ENCODE data around the gene WDR75. TPM values are rescaled to one million over a fixed set of nuclear protein-coding genes. Genes with fewer than 3 reads are reported as not detected.
A peak's percentile ranks its signal among the peaks of the same experiment; 100 is the strongest.

Gene WDR75
- total RNA-seq, 1 experiment from 2014 or later: 70.2 TPM

- Histone ChIP-seq H2AFZ (ENCODE audit: low read depth, low read length, poor library complexity, severe bottlenecking) (peak overlapping the region; percentile 47), H3K9me3 (ENCODE audit: control insufficient read depth in 1 of 2, insufficient read depth in 1 of 2, low read depth in 1 of 2, low read length in 2 of 2) (no peaks in the 10 kb centered on the region), H4K20me1 (ENCODE audit: insufficient read depth) (peaks cover 11% of the 10 kb centered on the region; the same call in 1 of the 2 replicates), H3K27me3 (ENCODE audit: insufficient read depth, low read length) (no peaks in the 10 kb centered on the region), H3K9me2 (ENCODE audit: insufficient read depth) (no peaks in the 10 kb centered on the region), H3K4me2 (ENCODE audit: low read length) (peak overlapping the region; percentile 68), H3K9ac (ENCODE audit: low read length) (peak overlapping the region; percentile 96), H3K27ac (ENCODE audit: low read depth, low read length) (peak overlapping the region; percentile 53; the same call in 1 of the 2 replicates), H3K79me2 (ENCODE audit: insufficient read depth, low read length) (peaks cover 44% of the 10 kb centered on the region), H3K36me3 (ENCODE audit: control insufficient read depth in 1 of 2, insufficient read depth in 2 of 2, low read length in 2 of 2) (peaks cover 0 to 10% of the 10 kb centered on the region in 2 experiments; a peak in 2 of 4 replicates), H3K4me3 (replicated peaks in 1 of 2; ENCODE audit: low read depth in 1 of 2, low read length in 2 of 2) (peak overlapping the region; percentile 85 to 92), H3K4me1 (ENCODE audit: control insufficient read depth in 1 of 2, insufficient read depth in 2 of 2, low read length in 2 of 2) (peaks cover 0 to 13% of the 10 kb centered on the region in 2 experiments; a peak in 3 of 4 replicates)
- CTCF ChIA-PET: no interaction called here
- ATAC-seq (peak; percentile 56), DNase-seq (ENCODE audit: low read depth, low spot score) (no peak)
- no peak for TF ChIP-seq EZH2phosphoT487 (IDR thresholded peaks at IDR 0.05; ENCODE audit: borderline replicate concordance)
- TF ChIP-seq RAD21 (IDR thresholded peaks at IDR 0.05; ENCODE audit: low read depth): no peak
- TF ChIP-seq JUND (IDR thresholded peaks at IDR 0.05): no peak
- no peak for TF ChIP-seq FOSL1 (IDR thresholded peaks at IDR 0.05; ENCODE audit: low read depth)
- TF ChIP-seq ELF1 (IDR thresholded peaks at IDR 0.05; ENCODE audit: borderline replicate concordance, low read depth): no peak
- TF ChIP-seq EGR1 (IDR thresholded peaks at IDR 0.05; ENCODE audit: low read depth): no peak
- no peak for TF ChIP-seq YY1 (IDR thresholded peaks at IDR 0.05; ENCODE audit: extremely low read depth, insufficient replicate concordance, low read depth, low read length)
- no peak for TF ChIP-seq ATF3 (IDR thresholded peaks at IDR 0.05)
- TF ChIP-seq MAX (IDR thresholded peaks at IDR 0.05): no peak
- TF ChIP-seq POLR2AphosphoS5 (IDR thresholded peaks at IDR 0.05; ENCODE audit: low read depth, low read length): no peak
- no peak for TF ChIP-seq SRF (IDR thresholded peaks at IDR 0.05; ENCODE audit: low read depth)
- TF ChIP-seq TCF7L2 (IDR thresholded peaks at IDR 0.05; ENCODE audit: borderline replicate concordance, extremely low read depth, insufficient read depth, insufficient read length): no peak
- no peak for TF ChIP-seq CBX3 (IDR thresholded peaks at IDR 0.05; ENCODE audit: low read depth)
- no peak for TF ChIP-seq POLR2A (IDR thresholded peaks at IDR 0.05; ENCODE audit: borderline replicate concordance, extremely low read depth, insufficient read depth, insufficient read length)
- TF ChIP-seq EZH2 (IDR thresholded peaks at IDR 0.05): no peak
- no peak for TF ChIP-seq SP1 (IDR thresholded peaks at IDR 0.05; ENCODE audit: low read depth)
- no peak for TF ChIP-seq CEBPB (IDR thresholded peaks at IDR 0.05; ENCODE audit: low read depth)
- no peak for TF ChIP-seq SIN3A (IDR thresholded peaks at IDR 0.05; ENCODE audit: low read depth)
- TF ChIP-seq ZFX (IDR thresholded peaks at IDR 0.05): no peak
- TF ChIP-seq CTCF (IDR thresholded peaks at IDR 0.05 in 2 of 3, conservative IDR thresholded peaks at IDR 0.05 in 1 of 3; ENCODE audit: borderline replicate concordance in 1 of 3, insufficient read depth in 1 of 3, low read depth in 2 of 3, low read length in 2 of 3): no peak
- BruUV-seq (replicated peaks): TSS peak; percentile 91
- RAD21 ChIA-PET (ENCODE audit: low non-redundant PET in 1 of 2, low total read pairs in 2 of 2, uncharacterized antibody in 2 of 2, unreplicated experiment in 2 of 2): no interaction called here
- POLR2A ChIA-PET: interaction anchor here (0.9 to 1.5 kb wide), 3 partner anchors 15 to 31 kb away, joined by 3 read pairs; no protein-coding TSS in a partner anchor
- intact Hi-C loops (cut with micrococcal nuclease): no loop called here
Observed at GRCh38 chr2:189440644-189440946, 679 bp upstream of the WDR75 start.
